HG03280 (cell line): ENCODE data around the gene NKAP.

Experiments
- ATAC-seq: cut with Tn5 transposase; IDR thresholded peaks from one replicate; pipeline ENCODE4 v1.9.1; 2021; ENCODE audit warnings: mild to moderate bottlenecking, moderate library complexity; ENCODE audit not compliant: unreplicated experiment

The NKAP gene

GRCh38 chrX:119871599-119872395 is 71.8 kb downstream of the NKAP start, which contains the start of the genes NDUFA1 and RNF113A:
Gene NDUFA1 (plus strand): TSS chrX:119871832. CDS start chrX:119871912, 80 bp downstream.
Gene RNF113A (minus strand): TSS chrX:119871733. CDS start chrX:119871613, 120 bp downstream.
- peak; percentile 93 for ATAC-seq

- peak; percentile 41 for ATAC-seq
These were observed 72.3 kb downstream of the NKAP start for GRCh38 chrX:119871245-119871598.
